Activated naive CD8-positive, alpha-beta T cell treated with anti-CD3 and anti-CD28 coated beads, Interleukin-2, amount 10 ng/mL, durations not matched to agents 7 days and 5 days (primary cell): ENCODE results near the gene SPACA1. TPM values are rescaled to one million over a fixed set of nuclear protein-coding genes. Genes with fewer than 3 reads are reported as not detected.

ENCODE experiments used
- ATAC-seq: fragments of 150-1000 bp; cut with Tn5 transposase; one replicate; pipeline ENCODE4 v1.10.0; 2021; ENCODE audit warnings: low read depth, moderate library complexity
- POLR2A ChIA-PET: fragments of 350-600 bp; sonication (Branson Sonifier 250); formaldehyde crosslinking; loops from one replicate; lab custom pipeline; 2021; ENCODE audit warnings: antibody characterized with exemption; lab: Charles Lee
- DNase-seq: peaks from one replicate; pipeline ENCODE4 v3.0.0; 2021
- H3K27ac Mint-ChIP-seq: one replicate; pipeline ENCODE4 v1.8.0; 2022; ENCODE audit warnings: mild to moderate bottlenecking, mixed read lengths
- H3K27me3 Mint-ChIP-seq: one replicate; pipeline ENCODE4 v1.8.0; 2022; ENCODE audit warnings: mild to moderate bottlenecking, moderate library complexity, mixed read lengths
- H3K36me3 Mint-ChIP-seq: one replicate; pipeline ENCODE4 v1.8.0; 2021; ENCODE audit warnings: mild to moderate bottlenecking, mixed read lengths
- H3K4me1 Mint-ChIP-seq: one replicate; pipeline ENCODE4 v1.8.0; 2021; ENCODE audit warnings: mixed read lengths
- H3K4me3 Mint-ChIP-seq: one replicate; pipeline ENCODE4 v1.8.0; 2022; ENCODE audit warnings: mild to moderate bottlenecking, moderate library complexity, mixed read lengths
- H3K9me3 Mint-ChIP-seq: one replicate; pipeline ENCODE4 v1.8.0; 2021; ENCODE audit warnings: mixed read lengths
- total RNA-seq, 2 experiments: library from RNA; stranded (reverse); gene quantifications; one replicate each; pipeline ENCODE4 v1.2.3, GENCODE V29; 2021

Gene SPACA1
- total RNA-seq, 2 experiments from 2014 or later: not detected

DNA sequence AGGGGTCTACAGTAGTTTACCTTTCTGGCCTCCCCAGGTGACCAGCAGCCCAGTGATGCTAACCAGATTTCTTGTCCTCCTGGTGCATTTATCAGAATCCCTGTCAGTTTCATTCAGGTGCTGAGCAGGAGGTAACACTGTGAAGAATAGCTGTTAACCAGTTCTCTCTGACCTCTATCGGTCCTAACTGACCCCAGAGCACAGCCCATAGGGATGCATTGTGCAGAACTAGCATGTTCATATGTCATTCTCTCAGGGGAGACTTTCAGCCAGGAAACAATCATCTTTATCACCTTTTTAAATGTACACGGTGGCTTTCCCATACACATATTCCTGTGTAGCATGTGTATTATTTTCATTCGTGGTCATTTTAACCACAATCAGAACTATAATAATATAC lies 68.6 kb downstream of the SPACA1 start:
- ATAC-seq (no peak), DNase-seq (no peak)
- Mint-ChIP-seq H3K27ac (no peak overlapping the region), H3K36me3 (no peaks in the 10 kb centered on the region), H3K9me3 (peaks cover 2% of the 10 kb centered on the region), H3K4me3 (no peak overlapping the region), H3K27me3 (peaks cover 2% of the 10 kb centered on the region), H3K4me1 (no peaks in the 10 kb centered on the region)
- POLR2A ChIA-PET: no interaction called here

Other genes starting within 250 kb of the SPACA1 start
- not detected for gene CNR1, start 118.5 kb downstream of the SPACA1 start, total RNA-seq